HEK293 (cell line): ENCODE data around the gene CDH23.

Experiments used
- CTCF ChIP-seq: fragments of 450-650 bp; formaldehyde crosslinking; IDR thresholded peaks from 2 replicates; pipeline ENCODE4 v1.5.1; 2016; ENCODE audit warnings: missing biosample characterization, missing genetic modification characterization
- PRDM4 ChIP-seq: fragments of 450-650 bp; formaldehyde crosslinking; IDR thresholded peaks from 2 replicates; pipeline ENCODE4 v1.5.1; 2017; ENCODE audit warnings: missing biosample characterization, missing genetic modification characterization
- ZBTB11 ChIP-seq: fragments of 450-650 bp; formaldehyde crosslinking; conservative IDR thresholded peaks from 2 replicates; pipeline ENCODE4 v1.5.1; 2016; ENCODE audit warnings: low read depth, missing biosample characterization, missing genetic modification characterization
- ZNF174 ChIP-seq: fragments of 450-650 bp; formaldehyde crosslinking; IDR thresholded peaks from 2 replicates; pipeline ENCODE4 v1.5.0; 2017; ENCODE audit warnings: missing biosample characterization, mild to moderate bottlenecking, missing genetic modification characterization
- ZNF23 ChIP-seq: fragments of 450-650 bp; formaldehyde crosslinking; IDR thresholded peaks from 2 replicates; pipeline ENCODE4 v1.5.1; 2016; ENCODE audit warnings: missing biosample characterization, missing genetic modification characterization, borderline replicate concordance
- ZNF37A ChIP-seq: fragments of 450-650 bp; IDR thresholded peaks from 2 replicates; pipeline ENCODE4 v1.5.1; 2018; ENCODE audit warnings: missing biosample characterization, missing genetic modification characterization
- ZNF426 ChIP-seq: fragments of 450-650 bp; formaldehyde crosslinking; IDR thresholded peaks from 2 replicates; pipeline ENCODE4 v1.5.1; 2017; ENCODE audit warnings: missing biosample characterization, missing genetic modification characterization, mild to moderate bottlenecking, inconsistent platforms, moderate library complexity
- ZNF600 ChIP-seq: fragments of 450-650 bp; formaldehyde crosslinking; IDR thresholded peaks from 2 replicates; pipeline ENCODE4 v1.5.1; 2016; ENCODE audit warnings: missing biosample characterization, missing genetic modification characterization
- ZNF776 ChIP-seq: fragments of 450-650 bp; formaldehyde crosslinking; IDR thresholded peaks from 2 replicates; pipeline ENCODE4 v1.5.0; 2017; ENCODE audit warnings: missing biosample characterization, missing genetic modification characterization, borderline replicate concordance

GRCh38 chr10:71840177-71840957, 443.6 kb downstream of the CDH23 start:
- TF ChIP-seq ZNF426 (no peak), CTCF (tag by site-specific recombination) (no peak), ZNF174 (tag by site-specific recombination) (no peak), ZNF23 (no peak), ZNF37A (tag by site-specific recombination) (no peak), ZBTB11 (tag by site-specific recombination) (no peak), PRDM4 (tag by site-specific recombination) (no peak), ZNF776 (tag by site-specific recombination) (no peak), ZNF600 (no peak)
